Measurements from ENCODE around the gene IL19.

IL19 gene, protein sequence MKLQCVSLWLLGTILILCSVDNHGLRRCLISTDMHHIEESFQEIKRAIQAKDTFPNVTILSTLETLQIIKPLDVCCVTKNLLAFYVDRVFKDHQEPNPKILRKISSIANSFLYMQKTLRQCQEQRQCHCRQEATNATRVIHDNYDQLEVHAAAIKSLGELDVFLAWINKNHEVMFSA

DNA sequence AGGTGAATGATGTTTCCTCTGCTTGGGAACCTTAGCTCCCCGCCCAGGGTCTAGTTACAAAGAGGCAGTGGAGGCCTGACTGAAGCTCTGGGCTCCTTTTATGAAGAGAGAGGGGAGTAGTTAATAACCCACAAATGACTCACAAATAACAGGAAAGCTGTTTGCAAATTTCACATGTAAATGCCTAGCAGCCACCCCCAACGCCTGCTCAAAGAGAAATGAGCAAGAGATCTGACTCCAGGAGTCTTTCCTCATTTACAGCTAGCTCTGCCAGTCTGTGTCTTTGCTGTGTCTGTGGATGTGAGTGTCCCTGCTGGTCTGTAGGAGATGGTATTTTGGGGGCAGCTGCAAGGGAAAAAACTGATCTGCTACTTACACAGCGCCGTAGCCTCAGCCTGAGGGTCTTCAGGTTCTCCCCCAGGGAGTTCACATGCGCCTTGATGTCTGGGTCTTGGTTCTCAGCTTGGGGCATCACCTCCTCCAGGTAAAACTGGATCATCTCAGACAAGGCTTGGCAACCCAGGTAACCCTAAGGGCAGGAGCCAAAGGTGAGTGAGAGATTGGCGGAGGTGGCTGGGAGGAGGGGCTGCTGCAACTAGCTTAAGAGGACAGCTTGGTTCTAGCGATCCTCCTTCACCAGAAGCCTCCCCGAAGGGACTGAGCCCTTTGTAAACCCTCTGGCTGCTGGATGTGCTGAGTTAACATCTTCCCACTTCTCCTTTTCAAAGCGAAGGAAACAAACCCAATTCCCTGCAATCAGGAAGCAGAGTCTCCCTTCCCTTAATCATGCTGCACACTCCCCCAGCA, at the start of gene IL19:
Gene IL19, plus strand, starts transcription at position 243 of the 807 bp plus-strand sequence. CDS start 65,890 bp downstream, outside the sequence.
- DNase-seq: no peak

DNA sequence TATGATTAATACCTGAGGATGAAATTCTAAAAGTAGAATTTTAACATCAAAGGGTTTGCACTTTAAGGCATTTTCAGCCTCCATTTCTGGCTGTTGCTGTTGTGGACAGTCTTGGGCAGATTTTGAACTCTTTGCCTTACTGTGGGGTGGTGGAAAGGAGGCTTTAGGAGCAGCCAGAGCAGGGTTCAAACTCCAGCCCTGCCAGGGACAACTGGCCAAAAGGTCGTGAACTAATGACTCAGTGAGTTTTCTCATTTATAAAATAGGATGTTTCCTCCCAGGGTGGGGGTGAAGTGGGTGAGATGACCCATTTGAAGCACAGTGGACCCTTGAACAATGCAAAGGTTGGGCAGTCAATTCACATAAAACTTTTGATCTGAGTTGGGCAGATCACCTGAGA, 49.1 kb upstream of the IL19 start:
- DNase-seq: no peak

DNA sequence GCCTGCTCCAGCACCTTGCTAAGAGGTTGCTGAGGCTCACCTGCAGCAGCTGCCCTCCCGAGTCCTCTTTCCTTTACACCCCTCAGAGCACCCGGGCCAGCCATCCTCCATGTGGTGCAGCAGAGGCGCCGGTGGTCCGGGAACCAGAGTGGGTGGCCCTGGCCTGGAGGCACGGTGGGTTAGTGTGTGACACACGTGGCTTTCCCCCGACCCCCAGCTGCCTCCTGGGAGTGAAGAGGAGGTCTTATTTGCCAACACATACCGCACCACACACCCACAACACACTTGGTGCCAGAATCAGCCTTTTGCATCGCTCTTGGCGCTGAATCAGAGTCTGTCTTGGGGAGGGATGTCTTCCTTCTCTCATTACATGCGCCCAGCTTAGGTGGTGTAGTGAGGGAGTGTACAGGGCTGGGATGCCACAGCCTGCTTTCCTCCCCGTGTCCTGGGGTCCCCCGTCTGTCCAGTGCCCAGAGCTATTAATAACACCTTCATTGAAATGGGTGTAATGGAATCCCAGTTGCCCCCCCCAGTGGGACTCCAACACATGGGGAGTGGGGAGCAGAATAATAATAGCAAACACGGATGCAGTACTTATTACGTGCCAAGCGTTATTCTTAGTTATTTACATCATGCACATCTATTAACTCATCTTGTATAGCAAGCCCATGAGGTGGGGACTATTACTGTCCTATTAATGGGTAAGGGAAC, 47.7 kb upstream of the IL19 start:
- DNase-seq: no peak

DNA sequence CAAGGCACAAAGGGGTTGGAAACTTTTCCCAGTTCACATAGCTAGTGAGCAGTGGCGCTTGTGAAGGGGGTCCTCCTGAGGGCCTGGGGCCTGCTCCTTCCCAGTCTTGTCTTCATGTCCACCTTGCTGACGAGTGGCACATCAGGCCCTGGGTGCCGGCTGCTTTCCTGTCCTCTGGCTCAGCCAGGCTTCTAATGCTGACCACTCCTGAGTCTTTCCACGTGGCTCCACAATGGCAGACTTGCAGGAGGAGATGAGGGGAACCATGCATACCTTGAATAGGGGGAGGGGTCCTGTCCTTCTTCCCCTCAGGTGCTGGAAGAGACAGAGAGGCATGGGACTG, 47.1 kb upstream of the IL19 start:
- no peak for DNase-seq

DNA sequence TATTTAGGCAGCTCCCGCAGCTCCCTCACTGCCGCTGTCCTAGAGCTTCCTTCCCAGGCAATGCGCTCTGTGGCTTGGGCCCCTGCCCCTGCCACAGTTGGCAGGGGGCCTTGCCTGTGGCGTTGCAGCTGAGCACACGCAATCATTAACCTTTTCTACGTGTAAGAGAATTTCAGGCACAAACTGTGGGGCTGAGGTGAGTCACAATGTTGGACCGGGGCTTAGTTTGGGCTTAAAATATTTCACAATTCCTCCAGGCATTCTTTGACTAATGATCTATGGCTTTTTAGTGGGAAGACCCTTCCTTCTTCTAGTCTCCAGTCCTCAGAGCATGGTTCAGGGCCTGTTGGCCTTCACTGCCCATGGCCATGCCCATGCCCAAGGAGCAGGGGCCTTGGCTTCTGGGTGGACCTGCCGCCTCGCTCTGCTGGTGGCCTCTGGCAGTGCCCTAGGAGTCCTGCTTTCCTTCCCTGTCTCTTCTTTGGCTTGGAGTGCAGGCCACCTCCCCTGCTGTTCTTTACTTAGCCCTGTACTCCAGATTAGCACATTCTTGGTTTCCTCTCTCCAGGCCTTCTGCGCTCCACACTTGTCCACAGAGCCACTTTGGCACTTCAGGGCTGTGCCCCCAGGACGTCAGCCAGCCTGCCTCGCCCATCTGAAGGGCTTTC, 46.6 kb upstream of the IL19 start:
- peak; percentile 15 for DNase-seq

DNA sequence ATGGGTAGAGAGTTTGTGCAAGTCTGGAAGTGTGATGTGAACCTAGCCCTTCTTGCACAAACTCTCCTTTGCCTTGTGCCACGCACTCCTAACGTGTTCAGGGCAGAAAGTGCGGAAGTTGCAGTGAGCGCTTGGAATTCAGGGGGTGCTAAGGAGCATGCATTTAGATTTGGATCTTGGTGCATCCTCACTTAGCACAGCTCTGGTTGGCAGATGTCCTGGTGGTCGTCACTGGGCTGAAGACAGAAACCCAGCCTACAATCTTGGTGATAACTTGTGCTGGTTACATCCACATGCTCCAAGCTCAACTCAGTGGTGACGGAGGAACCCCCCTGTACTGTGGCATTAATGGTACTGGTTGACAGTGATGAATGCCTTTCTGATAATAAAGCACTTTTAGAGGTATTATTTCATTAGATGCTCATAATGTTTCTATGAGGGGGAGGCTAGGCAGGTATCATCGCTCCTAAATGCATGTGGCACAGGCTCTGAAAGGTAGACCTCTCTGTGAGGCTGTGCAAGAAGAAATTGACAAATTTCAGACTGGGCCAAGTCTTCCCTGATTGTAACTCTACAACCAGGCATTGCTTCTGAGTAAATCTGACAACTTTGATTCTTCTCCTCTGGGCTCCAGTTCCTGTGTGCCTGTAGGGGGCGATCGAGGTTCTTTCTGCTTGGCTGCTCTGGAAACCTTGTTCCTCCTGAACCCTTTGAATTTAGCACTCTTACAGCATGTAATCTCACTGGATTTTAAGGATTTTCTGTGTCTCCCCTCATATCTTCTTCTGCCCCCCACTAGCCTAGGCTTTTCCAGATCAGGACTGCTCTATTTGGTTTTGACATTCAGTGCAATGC, 45.2 kb upstream of the IL19 start:
- peak; percentile 27 for DNase-seq

DNA sequence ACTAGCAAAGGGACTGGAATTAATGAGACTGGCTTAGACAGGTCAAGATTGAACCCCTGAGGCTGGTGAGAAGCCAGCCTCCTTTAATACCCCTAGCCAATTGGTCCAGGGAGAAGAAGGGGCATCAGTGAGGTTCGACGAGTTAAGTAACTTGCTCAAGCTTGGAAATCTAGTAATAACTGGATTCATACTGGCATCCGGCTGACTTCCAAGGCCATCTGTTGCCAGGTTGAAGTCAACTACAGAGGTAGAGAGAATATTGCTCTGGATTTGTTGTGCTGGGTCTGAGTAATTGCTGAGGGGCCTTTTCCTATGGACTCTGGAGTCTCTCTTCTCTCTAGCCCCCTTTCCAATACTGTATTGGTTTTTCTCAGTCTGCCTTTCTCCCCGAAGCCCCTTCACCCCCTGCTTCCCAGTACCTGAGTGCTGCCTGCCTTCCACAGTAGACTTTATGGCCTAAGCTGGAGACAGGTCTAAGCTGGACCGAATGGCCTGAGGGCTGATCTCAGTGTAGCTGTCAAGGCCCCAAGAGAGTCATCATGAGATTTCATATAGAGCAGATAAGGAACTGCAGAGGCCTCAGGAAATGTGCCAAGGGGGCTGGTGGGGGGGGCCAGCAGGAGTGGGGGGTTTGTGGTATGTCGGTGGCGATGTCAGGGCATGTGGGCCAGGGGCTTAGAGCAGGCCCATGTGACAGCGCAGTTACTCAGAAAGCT, 42.4 kb upstream of the IL19 start:
- DNase-seq: no peak

DNA sequence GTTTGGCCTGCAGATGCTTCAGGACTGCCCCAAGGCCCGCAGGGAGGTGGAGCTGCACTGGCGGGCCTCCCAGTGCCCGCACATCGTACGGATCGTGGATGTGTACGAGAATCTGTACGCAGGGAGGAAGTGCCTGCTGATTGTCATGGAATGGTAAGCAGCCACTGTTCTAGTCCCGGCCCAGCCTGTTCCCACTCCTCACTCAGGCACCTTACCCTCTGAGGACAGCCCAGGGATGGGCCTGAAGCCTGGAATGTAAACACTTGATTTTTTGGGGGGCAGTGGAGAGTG, 41.9 kb upstream of the IL19 start:
- DNase-seq: no peak

DNA sequence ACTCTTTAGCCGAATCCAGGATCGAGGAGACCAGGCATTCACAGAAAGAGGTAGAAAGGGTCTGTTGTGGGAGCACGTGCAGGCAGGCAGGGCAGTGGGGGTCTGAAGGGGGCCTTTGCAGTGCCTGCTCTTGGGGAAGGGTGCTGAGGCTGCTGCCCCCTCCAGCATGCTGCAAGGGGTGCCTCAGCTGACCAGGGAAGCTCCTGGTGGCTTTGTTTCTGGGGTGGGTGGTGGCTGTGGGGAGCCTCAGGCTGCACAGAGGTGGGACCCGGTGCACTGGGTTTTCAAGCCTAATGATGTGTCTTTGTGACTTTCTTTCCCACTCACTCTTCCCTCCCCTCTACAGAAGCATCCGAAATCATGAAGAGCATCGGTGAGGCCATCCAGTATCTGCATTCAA, 41.5 kb upstream of the IL19 start:
- no peak for DNase-seq

DNA sequence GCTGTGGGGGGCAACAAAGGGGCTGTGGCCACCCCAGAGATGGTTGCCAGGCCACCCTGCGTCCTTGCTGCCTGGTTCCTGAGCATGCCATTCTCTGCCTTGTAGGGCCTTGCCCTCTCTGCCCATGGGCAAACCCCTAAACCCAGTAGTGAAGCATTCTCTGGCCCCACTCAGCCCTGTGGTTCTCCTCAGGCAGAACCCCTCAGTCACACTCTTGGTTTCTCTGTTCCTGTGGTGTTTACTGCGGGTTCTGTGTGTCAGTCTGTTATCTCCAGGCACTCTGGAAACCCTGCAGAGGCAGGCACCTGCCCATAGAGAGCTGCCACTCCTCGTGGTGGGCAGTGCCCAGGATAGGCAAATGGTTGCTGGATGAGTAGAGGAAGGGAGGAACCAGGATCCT, 41.1 kb upstream of the IL19 start:
- no peak for DNase-seq

DNA sequence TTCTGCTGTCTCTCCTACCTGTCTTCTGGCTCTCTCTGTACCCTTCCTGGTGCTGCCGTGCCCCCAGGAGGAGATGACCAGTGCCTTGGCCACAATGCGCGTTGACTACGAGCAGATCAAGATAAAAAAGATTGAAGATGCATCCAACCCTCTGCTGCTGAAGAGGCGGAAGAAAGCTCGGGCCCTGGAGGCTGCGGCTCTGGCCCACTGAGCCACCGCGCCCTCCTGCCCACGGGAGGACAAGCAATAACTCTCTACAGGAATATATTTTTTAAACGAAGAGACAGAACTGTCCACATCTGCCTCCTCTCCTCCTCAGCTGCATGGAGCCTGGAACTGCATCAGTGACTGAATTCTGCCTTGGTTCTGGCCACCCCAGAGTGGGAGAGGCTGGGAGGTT, 38.1 kb upstream of the IL19 start:
- no peak for DNase-seq

DNA sequence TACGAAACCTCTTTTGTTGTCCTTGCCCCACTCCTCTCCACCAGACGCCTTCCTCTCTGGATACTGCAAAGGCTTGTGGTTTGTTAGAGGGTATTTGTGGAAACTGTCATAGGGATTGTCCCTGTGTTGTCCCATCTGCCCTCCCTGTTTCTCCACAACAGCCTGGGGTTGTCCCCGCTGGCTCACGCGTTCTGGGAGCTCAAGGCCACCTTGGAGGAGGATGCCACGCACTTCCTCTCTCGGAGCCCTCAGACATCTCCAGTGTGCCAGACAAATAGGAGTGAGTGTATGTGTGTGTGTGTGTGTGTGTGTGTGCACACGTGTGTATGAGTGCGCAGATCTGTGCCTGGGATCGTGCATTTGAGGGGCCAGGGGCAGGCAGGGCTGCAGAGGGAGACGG, 37.6 kb upstream of the IL19 start:
- no peak for DNase-seq

DNA sequence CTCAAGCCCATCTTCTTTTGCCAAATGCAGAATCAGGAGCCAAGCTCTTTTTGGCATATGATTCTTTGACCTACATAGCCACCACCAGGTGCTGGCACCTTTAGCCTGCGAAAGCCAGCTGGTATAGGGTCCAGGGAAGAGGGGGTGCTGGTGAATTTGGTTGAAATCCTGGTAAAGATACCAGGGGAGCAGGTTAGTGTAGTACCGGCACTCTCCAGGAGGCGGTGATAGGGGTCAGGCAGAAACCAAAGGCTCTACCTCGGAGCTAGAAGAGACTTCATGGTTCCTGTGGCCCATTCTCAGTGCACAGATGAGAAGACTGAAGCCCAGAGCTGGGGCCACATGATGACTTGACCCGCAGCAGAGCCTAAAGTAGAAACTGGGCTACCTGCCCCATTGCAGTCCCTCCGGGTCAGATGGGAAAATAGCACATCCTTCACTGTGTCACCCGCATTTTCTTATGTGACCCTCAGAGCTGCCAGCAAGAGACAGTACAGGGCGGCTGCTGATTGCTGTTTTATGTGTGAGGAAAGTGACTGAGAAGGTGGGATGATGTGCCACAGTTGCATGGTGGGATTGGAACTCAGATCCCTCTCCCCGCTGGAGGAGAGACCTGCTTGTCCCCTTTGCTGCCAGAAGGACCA, 36.0 kb upstream of the IL19 start:
- peak; percentile 23 for DNase-seq

DNA sequence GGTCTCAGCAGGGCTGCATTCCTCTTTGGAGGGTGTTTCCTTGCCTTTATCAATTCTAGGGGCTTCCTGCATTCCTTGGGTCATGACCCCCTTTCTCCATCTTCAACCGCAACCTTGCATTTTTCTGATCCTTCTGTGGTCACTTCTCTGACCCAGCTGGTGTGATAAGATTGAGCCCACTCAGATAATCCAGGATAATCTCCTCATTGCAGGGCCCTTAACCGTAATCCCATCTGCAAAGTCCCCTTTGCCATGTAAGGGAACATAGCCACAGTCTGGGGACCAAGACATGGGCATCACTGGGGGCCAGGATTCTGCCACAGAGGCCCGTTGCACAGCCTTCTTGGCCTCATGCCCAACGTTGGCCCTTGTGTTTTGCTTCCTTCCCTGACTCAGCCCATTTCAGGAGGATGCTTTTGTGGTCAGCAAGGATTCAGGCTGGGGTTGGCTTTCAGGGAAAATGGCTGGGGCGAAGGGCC, 35.0 kb upstream of the IL19 start:
- DNase-seq: no peak

DNA sequence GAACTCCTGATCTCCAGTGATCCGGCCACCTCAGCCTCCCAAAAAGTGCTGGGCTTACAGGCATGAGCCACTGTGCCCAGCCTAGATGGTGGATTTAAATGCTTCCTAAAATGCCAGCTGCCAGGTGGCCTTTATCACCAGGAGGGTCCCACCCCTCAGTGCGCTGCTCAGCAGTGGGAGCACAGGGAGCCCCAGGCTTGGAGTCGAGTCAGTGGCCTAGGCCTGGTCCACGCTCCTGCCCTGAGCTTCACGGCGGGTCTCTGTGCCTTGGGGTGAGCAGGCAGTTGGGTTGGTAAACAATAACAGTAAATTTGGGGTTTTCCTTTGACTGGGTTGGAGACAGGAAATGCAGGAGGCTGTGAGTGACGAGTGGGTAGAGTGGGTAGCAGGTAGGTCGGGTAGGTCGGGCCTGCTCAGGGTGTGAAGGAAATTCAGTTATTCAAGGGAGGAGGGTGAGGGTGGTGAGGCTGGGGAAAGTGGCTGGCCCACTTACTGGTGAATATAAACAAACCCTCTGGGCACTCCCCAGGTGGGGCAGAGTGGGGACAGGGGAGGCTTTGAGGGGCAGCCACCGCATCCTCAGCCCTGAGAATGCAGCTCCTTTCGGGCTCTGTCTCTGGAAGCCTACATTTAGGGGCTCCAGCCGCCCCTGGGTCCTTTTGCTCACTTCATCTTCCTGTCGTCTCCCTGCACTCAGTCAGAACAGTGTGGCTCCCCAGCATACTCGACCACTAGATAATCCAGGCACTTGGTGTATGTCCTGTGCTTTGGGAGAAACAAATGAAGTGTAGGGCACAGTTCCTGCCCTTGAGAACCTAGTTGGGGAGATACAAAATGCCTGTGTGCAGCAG, 33.5 kb upstream of the IL19 start:
- DNase-seq: no peak

DNA sequence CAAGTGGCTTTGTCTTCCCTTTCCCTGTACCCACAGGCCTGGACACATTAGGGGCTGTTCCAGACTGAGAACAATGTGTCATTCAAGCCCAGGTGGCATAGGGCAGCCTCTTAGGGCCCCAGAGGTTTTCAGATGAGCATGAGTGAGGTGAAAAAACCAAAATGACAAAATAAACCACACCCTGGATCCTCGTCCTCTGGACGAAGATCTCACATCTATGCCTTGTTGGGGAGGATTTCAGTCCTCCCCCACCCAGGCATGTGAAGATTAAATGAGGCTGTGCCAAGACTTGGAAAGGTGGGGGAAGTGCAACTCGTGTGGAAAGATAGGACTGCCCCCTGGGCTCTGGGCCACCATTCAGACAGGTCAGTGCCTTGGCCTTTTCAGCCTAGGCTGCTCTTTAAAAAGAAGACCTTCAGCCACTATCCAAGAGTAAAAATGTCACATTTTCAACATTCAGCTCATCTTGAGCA, 32.8 kb upstream of the IL19 start:
- no peak for DNase-seq

DNA sequence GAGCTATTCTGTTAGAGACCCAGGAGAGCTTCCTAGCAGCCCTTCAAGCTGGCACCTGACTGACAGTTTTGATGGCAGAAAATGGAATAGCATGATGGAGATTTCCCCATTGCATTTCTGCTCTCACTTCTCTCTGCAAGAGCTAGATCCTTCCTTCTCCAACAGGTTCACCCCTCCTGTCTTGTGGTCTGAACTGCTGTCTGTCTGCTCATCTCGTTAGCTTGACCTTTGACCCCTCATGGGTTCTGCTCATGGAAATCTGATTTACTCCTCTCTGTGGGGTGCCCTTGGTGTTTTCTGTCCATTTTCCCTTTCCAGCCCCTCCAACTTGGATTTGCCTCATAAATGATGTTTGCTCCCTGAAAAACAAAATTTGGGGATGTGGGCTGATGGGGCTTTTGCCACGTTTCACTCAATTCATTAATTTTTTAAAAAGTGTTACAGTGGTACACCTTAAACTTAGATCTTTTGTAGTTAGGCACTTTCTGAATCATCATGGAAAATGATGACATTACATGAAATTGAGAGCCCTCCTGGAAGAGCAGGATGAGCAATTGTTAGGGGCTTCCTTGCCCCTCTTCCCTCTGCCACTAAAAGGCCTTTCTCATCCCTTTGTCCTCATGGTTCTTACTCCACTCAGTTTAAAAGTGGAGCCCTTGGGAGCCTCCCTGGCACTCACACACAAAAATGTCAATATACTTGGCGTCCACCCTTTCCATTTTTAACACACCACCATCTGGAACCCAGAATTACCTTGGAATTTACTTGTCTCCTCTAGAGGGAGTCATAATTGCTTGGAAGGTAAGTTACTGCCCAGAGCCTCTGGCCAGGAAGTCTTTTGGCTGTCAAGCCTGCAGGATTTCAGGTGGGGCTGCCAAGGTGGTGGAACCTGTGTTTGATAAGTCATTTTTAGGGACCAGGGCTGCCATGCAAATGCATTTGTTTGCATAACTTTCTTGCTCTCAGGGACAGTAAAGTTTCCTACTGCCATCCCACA, 31.9 kb upstream of the IL19 start:
- peak; percentile 21 for DNase-seq

DNA sequence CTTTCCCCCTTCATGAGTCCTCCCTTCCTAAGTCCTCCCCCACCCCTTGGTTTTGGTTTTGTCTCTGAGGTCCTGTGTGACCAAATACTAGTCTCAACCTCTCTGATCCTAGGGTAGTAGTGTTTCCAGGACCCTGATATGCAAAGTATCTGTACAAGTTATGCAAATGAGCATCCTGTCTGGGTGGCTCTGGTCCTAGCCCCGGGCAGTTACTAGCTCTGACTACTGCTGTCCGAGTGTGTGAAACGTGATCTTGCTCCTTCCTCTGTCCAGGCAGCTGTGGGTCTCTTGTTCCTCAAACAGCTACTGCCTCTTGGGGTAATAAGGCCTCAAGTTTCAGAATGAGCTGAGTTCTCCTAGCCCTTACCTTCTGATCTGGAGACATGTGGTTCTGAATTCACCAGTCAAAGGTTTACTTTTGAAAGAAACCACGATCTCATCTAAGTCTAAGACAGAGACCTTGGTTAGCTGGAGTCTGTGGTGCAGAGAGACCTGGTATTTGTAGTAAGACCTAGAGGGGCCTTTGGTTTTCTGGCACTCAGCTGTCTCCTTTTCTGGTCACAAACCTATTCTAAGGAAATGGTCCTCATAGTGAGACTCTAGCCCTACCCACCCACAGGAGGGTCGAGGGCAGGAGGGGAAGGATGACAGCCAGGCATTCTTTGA, 31.0 kb upstream of the IL19 start:
- no peak for DNase-seq
